Neural crest cell (in vitro differentiated cells): ENCODE results near the gene POLL. TPM values are rescaled to one million over a fixed set of nuclear protein-coding genes. Genes with fewer than 3 reads are reported as not detected.

Source experiments
- DNase-seq: peaks from one replicate; pipeline ENCODE4 v3.0.0; 2021; ENCODE audit warnings: low read depth, mixed read lengths, low spot score
- H3K27ac Mint-ChIP-seq: one replicate; pipeline ENCODE4 v1.8.0; 2021; ENCODE audit warnings: mild to moderate bottlenecking, mixed read lengths; ENCODE audit not compliant: unreplicated experiment
- H3K27me3 Mint-ChIP-seq: 2 replicates; pipeline ENCODE4 v1.8.0; 2021; ENCODE audit warnings: low read depth, mild to moderate bottlenecking, mixed read lengths
- H3K36me3 Mint-ChIP-seq: 2 replicates; pipeline ENCODE4 v1.8.0; 2021; ENCODE audit warnings: low read depth, mild to moderate bottlenecking, mixed read lengths
- H3K4me1 Mint-ChIP-seq: 2 replicates; pipeline ENCODE4 v1.8.0; 2021; ENCODE audit warnings: mixed read lengths
- H3K4me3 Mint-ChIP-seq: one replicate; pipeline ENCODE4 v1.8.0; 2021; ENCODE audit warnings: mild to moderate bottlenecking, mixed read lengths
- H3K9me3 Mint-ChIP-seq: 2 replicates; pipeline ENCODE4 v1.8.0; 2021; ENCODE audit warnings: mixed read lengths
- total RNA-seq: library from RNA; stranded (reverse); gene quantifications from 2 replicates; pipeline ENCODE4 v1.2.1, GENCODE V29; 2021
- TF ChIP-seq, protein P1 (sequence below): fragments of 200-600 bp; sonication (generic); conservative IDR thresholded peaks from 2 replicates; pipeline ENCODE4 v1.5.0; 2021; ENCODE audit warnings: antibody characterized with exemption, mild to moderate bottlenecking

The POLL gene
- total RNA-seq, 1 donor from 2014 or later, result 36.3 TPM

DNA sequence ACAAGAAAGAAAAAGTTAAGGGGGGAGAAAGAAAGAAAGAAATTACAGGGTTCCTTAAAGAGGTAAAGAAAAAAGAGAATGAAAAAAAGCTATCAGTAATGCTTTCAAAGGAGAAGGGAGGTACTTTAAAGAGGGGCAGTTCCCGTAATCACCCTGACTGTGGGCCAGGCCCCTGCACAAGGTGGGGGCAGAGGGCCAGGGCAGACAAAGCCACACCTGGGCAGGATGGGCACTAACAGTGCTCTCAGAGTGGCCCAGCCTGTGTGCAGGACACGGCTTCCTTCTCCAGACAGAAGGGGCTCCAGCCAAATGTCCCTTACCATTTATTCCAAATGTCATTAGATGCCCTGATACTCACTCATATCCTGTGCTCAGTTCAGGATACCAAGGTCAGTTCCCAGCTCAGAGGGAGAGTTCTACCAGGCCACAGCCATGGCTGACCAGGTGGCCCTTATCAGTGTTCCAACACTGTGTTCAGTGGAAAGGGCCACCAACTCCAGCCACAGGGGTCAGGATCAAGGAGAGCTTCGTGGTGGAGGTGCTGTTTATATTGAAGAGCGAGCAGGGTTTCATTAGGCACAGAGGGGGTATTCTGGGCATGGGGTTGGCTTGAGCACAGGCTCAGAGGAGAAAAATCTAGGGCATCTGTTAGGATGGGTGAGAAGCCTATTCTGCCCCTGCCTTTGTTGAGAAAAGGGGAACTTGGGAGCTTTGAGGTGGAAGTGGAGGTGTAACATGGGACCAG, 29.9 kb upstream of the POLL start:
- peaks cover 22% of the 10 kb centered on the region for H3K4me1 Mint-ChIP-seq
- DNase-seq, result no peak
- H3K27ac Mint-ChIP-seq, result no peak overlapping the region
- peaks cover 12% of the 10 kb centered on the region for H3K27me3 Mint-ChIP-seq
- H3K9me3 Mint-ChIP-seq, result no peaks in the 10 kb centered on the region
- H3K4me3 Mint-ChIP-seq, result no peak overlapping the region
- TF ChIP-seq, protein P1, sequence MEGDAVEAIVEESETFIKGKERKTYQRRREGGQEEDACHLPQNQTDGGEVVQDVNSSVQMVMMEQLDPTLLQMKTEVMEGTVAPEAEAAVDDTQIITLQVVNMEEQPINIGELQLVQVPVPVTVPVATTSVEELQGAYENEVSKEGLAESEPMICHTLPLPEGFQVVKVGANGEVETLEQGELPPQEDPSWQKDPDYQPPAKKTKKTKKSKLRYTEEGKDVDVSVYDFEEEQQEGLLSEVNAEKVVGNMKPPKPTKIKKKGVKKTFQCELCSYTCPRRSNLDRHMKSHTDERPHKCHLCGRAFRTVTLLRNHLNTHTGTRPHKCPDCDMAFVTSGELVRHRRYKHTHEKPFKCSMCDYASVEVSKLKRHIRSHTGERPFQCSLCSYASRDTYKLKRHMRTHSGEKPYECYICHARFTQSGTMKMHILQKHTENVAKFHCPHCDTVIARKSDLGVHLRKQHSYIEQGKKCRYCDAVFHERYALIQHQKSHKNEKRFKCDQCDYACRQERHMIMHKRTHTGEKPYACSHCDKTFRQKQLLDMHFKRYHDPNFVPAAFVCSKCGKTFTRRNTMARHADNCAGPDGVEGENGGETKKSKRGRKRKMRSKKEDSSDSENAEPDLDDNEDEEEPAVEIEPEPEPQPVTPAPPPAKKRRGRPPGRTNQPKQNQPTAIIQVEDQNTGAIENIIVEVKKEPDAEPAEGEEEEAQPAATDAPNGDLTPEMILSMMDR, result no peak
- H3K36me3 Mint-ChIP-seq, result peaks cover 2% of the 10 kb centered on the region

DNA sequence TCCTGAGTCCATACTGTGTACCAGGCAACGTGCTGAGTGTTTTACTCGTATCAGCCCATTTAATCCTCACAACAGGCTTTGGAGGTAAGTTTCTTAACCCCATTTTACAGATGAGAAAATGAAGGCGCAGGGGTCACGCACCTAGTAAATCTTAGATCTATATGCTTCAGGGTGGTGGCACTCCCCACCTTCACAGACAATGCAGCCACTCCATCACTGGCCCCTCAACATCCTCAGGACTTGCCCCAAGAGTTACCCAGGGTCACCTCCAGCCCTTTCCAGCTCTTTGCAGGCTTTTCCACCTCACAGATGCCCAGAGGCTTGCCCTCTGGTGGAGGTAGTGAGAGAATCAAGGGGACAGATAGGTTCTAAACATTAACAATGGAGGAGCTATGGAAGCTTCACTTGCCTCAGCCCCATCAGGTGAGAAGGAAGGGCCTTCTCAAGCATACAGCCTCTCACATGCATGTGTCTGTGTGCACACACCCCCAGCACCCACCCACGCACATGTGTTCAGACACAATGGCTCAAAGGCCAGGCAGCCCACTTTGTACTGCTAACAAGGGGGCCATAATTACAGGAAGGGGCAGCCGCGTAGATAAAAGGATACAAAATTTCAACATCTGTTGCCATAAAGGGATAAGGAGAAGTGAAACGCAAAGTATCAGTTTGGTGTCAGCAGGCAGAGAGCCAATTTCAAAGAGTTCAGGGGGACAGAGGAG, 29.2 kb upstream of the POLL start:
- H3K4me1 Mint-ChIP-seq, result peaks cover 22% of the 10 kb centered on the region
- H3K27ac Mint-ChIP-seq, result peak overlapping the region; percentile 43

DNA sequence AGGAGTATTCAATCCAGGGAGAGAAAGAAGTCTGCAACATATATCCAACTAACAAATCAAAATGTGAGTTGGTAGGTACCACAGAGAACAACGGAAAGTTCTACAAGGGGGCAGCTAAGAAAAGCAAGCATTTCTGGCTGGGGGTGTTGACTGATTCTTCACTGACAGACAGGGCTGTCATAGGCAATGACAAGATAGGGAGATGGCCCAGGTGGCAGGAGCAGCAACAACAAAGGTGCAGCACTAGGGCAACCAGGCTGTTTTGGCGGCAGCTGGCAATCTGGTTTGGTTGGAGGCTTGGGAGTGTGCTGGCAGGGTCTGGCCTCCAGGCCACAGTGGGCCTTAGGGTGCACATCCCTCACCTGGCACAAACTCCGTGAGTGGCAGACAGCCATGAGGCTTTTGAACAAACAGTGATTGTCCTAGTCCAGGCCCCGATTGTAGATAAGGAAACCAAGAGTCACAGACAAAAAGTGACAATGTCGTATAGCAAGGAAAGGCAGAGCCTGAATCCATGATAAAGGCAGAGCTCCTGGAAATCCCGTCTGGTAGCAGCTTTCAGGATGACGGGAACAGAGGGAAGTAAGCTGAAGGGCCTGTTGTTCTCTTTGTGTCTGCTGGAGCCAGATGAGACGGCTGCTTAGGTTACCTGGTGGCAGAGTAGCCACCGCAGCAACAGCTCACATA, 28.5 kb upstream of the POLL start:
- Mint-ChIP-seq H3K4me1 (peaks cover 22% of the 10 kb centered on the region), H3K27ac (no peak overlapping the region), H3K9me3 (no peaks in the 10 kb centered on the region), H3K36me3 (no peaks in the 10 kb centered on the region), H3K27me3 (peaks cover 12% of the 10 kb centered on the region), H3K4me3 (no peak overlapping the region)
- no peak for DNase-seq
- TF ChIP-seq, protein P1, result no peak

More for the DNA sequence above, 29.2 kb upstream of the POLL start:
- Mint-ChIP-seq H3K4me3 (no peak overlapping the region), H3K36me3 (no peaks in the 10 kb centered on the region), H3K9me3 (no peaks in the 10 kb centered on the region), H3K27me3 (peaks cover 12% of the 10 kb centered on the region)
- TF ChIP-seq, protein P1, result no peak
- no peak for DNase-seq

DNA sequence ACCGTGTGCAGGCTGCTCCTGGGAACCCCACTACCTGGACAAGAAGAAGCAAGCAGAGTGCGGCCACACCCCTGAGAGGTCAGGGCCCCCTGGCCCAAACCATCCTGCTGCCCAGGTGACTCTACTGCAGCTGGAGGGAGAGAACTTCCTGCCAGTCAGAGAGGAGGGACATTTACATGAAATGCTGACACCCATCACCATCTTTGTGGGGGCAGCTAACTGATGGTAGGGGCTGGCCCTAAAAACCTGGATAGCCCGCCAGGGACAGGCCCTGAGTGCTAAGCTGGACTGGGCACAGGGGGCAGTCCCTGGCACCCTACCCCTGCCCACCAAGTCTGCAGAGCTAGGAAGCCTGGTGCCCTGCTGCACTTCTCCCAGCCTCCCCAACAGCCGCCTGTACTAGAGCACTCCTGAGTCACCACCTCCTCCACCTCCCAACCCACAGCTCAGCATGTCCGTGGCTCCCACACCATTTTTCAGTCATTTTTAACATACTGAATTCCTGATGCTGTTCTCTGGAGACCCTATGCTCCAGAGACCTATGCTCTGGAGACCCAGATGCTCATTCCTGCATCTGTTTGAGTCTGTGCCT, 27.6 kb upstream of the POLL start:
- TF ChIP-seq, protein P1, result no peak
- no peak for DNase-seq
- Mint-ChIP-seq H3K4me3 (no peak overlapping the region), H3K4me1 (peaks cover 22% of the 10 kb centered on the region), H3K27me3 (peaks cover 12% of the 10 kb centered on the region), H3K36me3 (no peaks in the 10 kb centered on the region), H3K9me3 (no peaks in the 10 kb centered on the region), H3K27ac (peak overlapping the region; percentile 86)
